K562 (cell line): Measurements from ENCODE around the gene HPS3. TPM values are rescaled to one million over a fixed set of nuclear protein-coding genes. Genes with fewer than 3 reads are reported as not detected.

ENCODE experiments used
- AFF1 ChIP-seq, 2 experiments: fragments of 450-650 bp; IDR thresholded peaks; 2 replicates each; pipeline ENCODE4 v1.6.1; 2018; ENCODE audit warnings: mild to moderate bottlenecking in 2 of 2, low read depth in 1 of 2; ENCODE audit not compliant: partially characterized antibody in 2 of 2
- ARID1B ChIP-seq: fragments of 450-650 bp; IDR thresholded peaks from 2 replicates; pipeline ENCODE4 v1.6.1; 2016; ENCODE audit warnings: antibody characterized with exemption, mild to moderate bottlenecking, inconsistent platforms
- CEBPB ChIP-seq: fragments of 450-650 bp; IDR thresholded peaks from 2 replicates; pipeline ENCODE4 v1.6.1; 2016; ENCODE audit warnings: missing genetic modification characterization, missing compliant biosample characterization
- E2F6 ChIP-seq, 2 experiments: IDR thresholded peaks; 2 replicates each; pipeline ENCODE4 v1.6.1; 2011; ENCODE audit warnings: borderline replicate concordance in 1 of 2, control low read depth in 1 of 2, low read depth in 1 of 2, low read length in 1 of 2, mild to moderate bottlenecking in 1 of 2, mixed read lengths in 1 of 2, moderate library complexity in 1 of 2; ENCODE audit not compliant: insufficient read depth in 1 of 2, insufficient read length in 1 of 2, poor library complexity in 1 of 2, severe bottlenecking in 1 of 2; ENCODE audit errors: extremely low read depth in 1 of 2
- FOXK2 ChIP-seq, 2 experiments: fragments of 450-650 bp; IDR thresholded peaks in 1 of 2; conservative IDR thresholded peaks in 1 of 2; 2 replicates each; pipeline ENCODE4 v1.6.1; 2016; ENCODE audit warnings: low read depth in 2 of 2, mild to moderate bottlenecking in 1 of 2
- GATA2 ChIP-seq: sonication (generic); formaldehyde crosslinking; IDR thresholded peaks from 2 replicates; pipeline ENCODE4 v1.4.0; 2020; ENCODE audit warnings: mild to moderate bottlenecking, missing genetic modification reagents
- HDAC1 ChIP-seq, 2 experiments: fragments of 450-650 bp; IDR thresholded peaks; 2 replicates each; pipeline ENCODE4 v1.6.1; 2016 to 2017; ENCODE audit warnings: inconsistent platforms in 1 of 2, mild to moderate bottlenecking in 1 of 2, moderate library complexity in 1 of 2
- HEY1 ChIP-seq: fragments of 250-450 bp; sonication (Bioruptor Pico); IDR thresholded peaks from 2 replicates; pipeline ENCODE4 v1.5.0; 2020; ENCODE audit warnings: mild to moderate bottlenecking, moderate library complexity, borderline replicate concordance
- HMG20A ChIP-seq: fragments of 450-650 bp; formaldehyde crosslinking; conservative IDR thresholded peaks from 2 replicates; pipeline ENCODE4 v1.4.0; 2020; ENCODE audit warnings: mild to moderate bottlenecking, mixed read lengths
- JUN ChIP-seq, 2 experiments: sonication (generic) in 1 of 2; formaldehyde crosslinking in 1 of 2; IDR thresholded peaks; 2 replicates each; pipeline versions ENCODE4 v1.6.1 to v1.8.0; 2012 to 2022; ENCODE audit warnings: borderline replicate concordance in 2 of 2, mild to moderate bottlenecking in 2 of 2, improper control_type of control experiment in 1 of 2, low read depth in 1 of 2, low read length in 1 of 2, missing genetic modification reagents in 1 of 2
- MAX ChIP-seq: sonication (generic); formaldehyde crosslinking; IDR thresholded peaks from 2 replicates; pipeline ENCODE4 v1.9.0; 2022; ENCODE audit warnings: mild to moderate bottlenecking, missing genetic modification reagents
- MTA3 ChIP-seq: fragments of 450-650 bp; formaldehyde crosslinking; IDR thresholded peaks from 2 replicates; pipeline ENCODE4 v1.6.1; 2017; ENCODE audit warnings: mild to moderate bottlenecking, borderline replicate concordance
- NFATC3 ChIP-seq: fragments of 450-650 bp; IDR thresholded peaks from 2 replicates; pipeline ENCODE4 v1.6.1; 2017; ENCODE audit warnings: mild to moderate bottlenecking
- RHOXF2B ChIP-seq: fragments of 250-450 bp; sonication (Bioruptor Pico); conservative IDR thresholded peaks from 2 replicates; pipeline ENCODE4 v1.5.1; 2021
- RNF2 ChIP-seq: sonication (generic); IDR thresholded peaks from 2 replicates; pipeline ENCODE4 v1.6.1; 2016
- TCF3 ChIP-seq: sonication (generic); formaldehyde crosslinking; IDR thresholded peaks from 2 replicates; pipeline ENCODE4 v1.4.0; 2020; ENCODE audit warnings: mild to moderate bottlenecking, missing genetic modification reagents
- ZNF395 ChIP-seq: fragments of 200-800 bp; sonication (Bioruptor generic); IDR thresholded peaks from 2 replicates; pipeline ENCODE4 v1.6.1; 2017; ENCODE audit warnings: missing genetic modification characterization, missing compliant biosample characterization
- ZNF436 ChIP-seq: fragments of 250-450, 450-650 bp; sonication (Bioruptor Pico); formaldehyde crosslinking; IDR thresholded peaks from 2 replicates; pipeline ENCODE4 v1.7.0; 2020; ENCODE audit warnings: mild to moderate bottlenecking
- ZNF639 ChIP-seq, 2 experiments: fragments of 200-800 bp in 1 of 2; sonication (Bioruptor generic) in 1 of 2; sonication (generic) in 1 of 2; formaldehyde crosslinking in 1 of 2; IDR thresholded peaks in 1 of 2; conservative IDR thresholded peaks in 1 of 2; 2 replicates each; pipeline versions ENCODE4 v1.5.0 to v1.6.1; 2016 to 2020; ENCODE audit warnings: missing compliant biosample characterization in 1 of 2, missing genetic modification characterization in 1 of 2, missing genetic modification reagents in 1 of 2
- polyA plus RNA-seq, 8 experiments: library from polyadenylated mRNA; depleted of rRNA in 4 of 8; stranded (reverse) in 5 of 8; unstranded in 3 of 8; fragments of >200 nt; fragmentation: Nextera tagmentation in 2 of 8; fragmentation: Illumina TruSeq in 1 of 8; extraction: Ambion mirVana in 2 of 8; extraction: Trizol in 1 of 8; gene quantifications; 2 replicates each; pipeline versions ENCODE4 v1.2.1 to v1.2.3, GENCODE V29; 2011 to 2014; ENCODE audit warnings: inconsistent platforms in 1 of 8, missing spikeins in 1 of 8
- total RNA-seq, 7 experiments: library from RNA; depleted of rRNA in 6 of 7; stranded (reverse); fragments of >200 nt in 6 of 7; fragmentation: Illumina TruSeq in 2 of 7; extraction: Trizol in 2 of 7; gene quantifications; 2 replicates each; pipeline versions ENCODE4 v1.2.1 to v1.2.3, GENCODE V29; 2011 to 2021; ENCODE audit warnings: low replicate concordance in 1 of 7

Gene HPS3
- total and polyA plus RNA-seq, 9 of the 15 experiments (the other 6 are each of a cell fraction or from before 2014, with no cell fraction given), result 1.2 to 11.3 (median 7.6) TPM

GRCh38 chr3:149151843-149152242 lies 22.4 kb downstream of the HPS3 start (continued):
- peak; percentile 82 for TF ChIP-seq RNF2
- peak; percentile 91 for TF ChIP-seq GATA2
- TF ChIP-seq HDAC1 (IDR thresholded peaks at IDR 0.05), result peak in 1 of 2 experiments; percentile 94; a peak in 2 of 4 replicates
- TF ChIP-seq TCF3 (CRISPR knock-in tag), result peak; percentile 98
- no peak for TF ChIP-seq E2F6 (IDR thresholded peaks at IDR 0.05; ENCODE audit: borderline replicate concordance in 1 of 2, extremely low read depth in 1 of 2, insufficient read depth in 1 of 2, insufficient read length in 1 of 2, low read depth in 1 of 2, low read length in 1 of 2, poor library complexity in 1 of 2, severe bottlenecking in 1 of 2)
- no peak for TF ChIP-seq RHOXF2B
- TF ChIP-seq HMG20A (CRISPR knock-in tag), result peak; percentile 78; the same call in 1 of the 2 replicates
- peak; percentile 82 for TF ChIP-seq CEBPB (tag)
- peak in 1 of 2 experiments; percentile 66; a peak in 2 of 4 replicates for TF ChIP-seq ZNF639 (CRISPR knock-in tag; conservative IDR thresholded peaks at IDR 0.05 in 1 of 2, IDR thresholded peaks at IDR 0.05 in 1 of 2)
- TF ChIP-seq ARID1B, result peak; percentile 95
- 0 out of 2 replicates have a peak, but pooled peaks have one; percentile 62 for TF ChIP-seq MTA3
- TF ChIP-seq JUN (IDR thresholded peaks at IDR 0.05; ENCODE audit: borderline replicate concordance, low read depth, low read length), result no peak
- no peak for TF ChIP-seq JUN (CRISPR knock-in tag; IDR thresholded peaks at IDR 0.05; ENCODE audit: borderline replicate concordance)
- peak; percentile 42; the same call in 1 of the 2 replicates for TF ChIP-seq MAX (CRISPR knock-in tag)
- peak; percentile 95 for TF ChIP-seq ZNF395 (CRISPR knock-in tag)
- no peak for TF ChIP-seq NFATC3
- peak in 1 of 2 experiments; percentile 41; a peak in 1 of 4 replicates for TF ChIP-seq FOXK2 (conservative IDR thresholded peaks at IDR 0.05 in 1 of 2, IDR thresholded peaks at IDR 0.05 in 1 of 2; ENCODE audit: low read depth in 2 of 2)
- TF ChIP-seq ZNF436, result no peak
- peak; percentile 91; the same call in 1 of the 2 replicates for TF ChIP-seq HEY1 (CRISPR knock-in tag)
- no peak for TF ChIP-seq AFF1 (IDR thresholded peaks at IDR 0.05; ENCODE audit: low read depth in 1 of 2, partially characterized antibody in 2 of 2)
